Measurements from ENCODE around the gene RABL6. TPM values are rescaled to one million over a fixed set of nuclear protein-coding genes. Genes with fewer than 3 reads are reported as not detected.
A peak's percentile ranks its signal among the peaks of the same experiment; 100 is the strongest.

The RABL6 gene
- total RNA-seq, 1 experiment from 2014 or later, result 68.9 TPM

- TF ChIP-seq CTCF (IDR thresholded peaks at IDR 0.05; ENCODE audit: unreplicated experiment), result no peak
- intact Hi-C loops (cut with micrococcal nuclease; ENCODE audit: unreplicated experiment), result no loop called here
- no TSS peak for BruUV-seq (replicated peaks)
- no peaks in the 10 kb centered on the region for H3K4me1 Mint-ChIP-seq (ENCODE audit: low read depth, unreplicated experiment)
- no peak overlapping the region for H3K4me3 Mint-ChIP-seq (ENCODE audit: low read depth, unreplicated experiment)
- no peak overlapping the region for H3K27ac Mint-ChIP-seq (ENCODE audit: unreplicated experiment)
- no peaks in the 10 kb centered on the region for H3K27me3 Mint-ChIP-seq (ENCODE audit: unreplicated experiment)
- DNase-seq, result no peak
- CTCF ChIA-PET, result no interaction called here
- H3K9me3 Mint-ChIP-seq (ENCODE audit: low read depth, unreplicated experiment), result no peaks in the 10 kb centered on the region
- peaks cover 28% of the 10 kb centered on the region for H3K36me3 Mint-ChIP-seq (ENCODE audit: insufficient read depth, unreplicated experiment)
These were observed 47.8 kb downstream of the RABL6 start for GRCh38 chr9:136855461-136856078.

DNA sequence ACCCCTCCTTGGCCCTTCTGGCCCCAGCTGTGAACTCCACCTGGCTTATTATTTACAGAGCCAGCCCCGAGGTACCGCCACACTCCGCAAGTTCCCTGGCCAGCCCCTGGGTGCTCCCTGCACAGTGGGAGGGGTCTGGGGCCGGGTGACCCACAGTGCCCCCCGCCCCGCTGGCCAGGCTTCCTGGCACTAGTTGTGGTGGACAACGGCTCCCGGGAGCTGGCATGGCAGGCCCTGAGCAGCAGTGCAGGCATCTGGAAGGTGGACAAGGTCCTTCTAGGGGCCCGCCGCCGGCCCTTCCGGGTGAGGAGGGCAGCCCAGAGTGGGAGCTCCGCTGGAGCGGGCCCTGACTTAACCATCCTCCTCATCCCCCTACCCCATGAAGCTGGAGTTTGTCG, 48.3 kb downstream of the RABL6 start:
- no peak for DNase-seq
- no peak overlapping the region for H3K4me3 Mint-ChIP-seq (ENCODE audit: low read depth, unreplicated experiment)
- intact Hi-C loops (cut with micrococcal nuclease; ENCODE audit: unreplicated experiment), result no loop called here
- peaks cover 23% of the 10 kb centered on the region for H3K36me3 Mint-ChIP-seq (ENCODE audit: insufficient read depth, unreplicated experiment)
- H3K27me3 Mint-ChIP-seq (ENCODE audit: unreplicated experiment), result no peaks in the 10 kb centered on the region
- H3K27ac Mint-ChIP-seq (ENCODE audit: unreplicated experiment), result no peak overlapping the region
- TF ChIP-seq CTCF (IDR thresholded peaks at IDR 0.05; ENCODE audit: unreplicated experiment), result no peak
- H3K9me3 Mint-ChIP-seq (ENCODE audit: low read depth, unreplicated experiment), result no peaks in the 10 kb centered on the region
- H3K4me1 Mint-ChIP-seq (ENCODE audit: low read depth, unreplicated experiment), result no peaks in the 10 kb centered on the region
- CTCF ChIA-PET, result no interaction called here
- no TSS peak for BruUV-seq (replicated peaks)

- no peak for DNase-seq
- no peaks in the 10 kb centered on the region for H3K4me1 Mint-ChIP-seq (ENCODE audit: low read depth, unreplicated experiment)
- intact Hi-C loops (cut with micrococcal nuclease; ENCODE audit: unreplicated experiment), result no loop called here
These were observed 48.9 kb downstream of the RABL6 start for GRCh38 chr9:136856541-136857141.

GRCh38 chr9:136857166-136857565, 49.4 kb downstream of the RABL6 start:
- no peak for DNase-seq
- Mint-ChIP-seq H3K9me3 (ENCODE audit: low read depth, unreplicated experiment) (no peaks in the 10 kb centered on the region), H3K27ac (ENCODE audit: unreplicated experiment) (no peak overlapping the region), H3K27me3 (ENCODE audit: unreplicated experiment) (no peaks in the 10 kb centered on the region), H3K4me3 (ENCODE audit: low read depth, unreplicated experiment) (no peak overlapping the region), H3K4me1 (ENCODE audit: low read depth, unreplicated experiment) (no peaks in the 10 kb centered on the region), H3K36me3 (ENCODE audit: insufficient read depth, unreplicated experiment) (peaks cover 19% of the 10 kb centered on the region)
- CTCF ChIA-PET, result no interaction called here
- no peak for TF ChIP-seq CTCF (IDR thresholded peaks at IDR 0.05; ENCODE audit: unreplicated experiment)
- no TSS peak for BruUV-seq (replicated peaks)
- intact Hi-C loops (cut with micrococcal nuclease; ENCODE audit: unreplicated experiment), result no loop called here

More at GRCh38 chr9:136856541-136857141, 48.9 kb downstream of the RABL6 start:
- peaks cover 18% of the 10 kb centered on the region for H3K36me3 Mint-ChIP-seq (ENCODE audit: insufficient read depth, unreplicated experiment)
- H3K4me3 Mint-ChIP-seq (ENCODE audit: low read depth, unreplicated experiment), result no peak overlapping the region
- BruUV-seq (replicated peaks), result no TSS peak
- H3K9me3 Mint-ChIP-seq (ENCODE audit: low read depth, unreplicated experiment), result no peaks in the 10 kb centered on the region
- TF ChIP-seq CTCF (IDR thresholded peaks at IDR 0.05; ENCODE audit: unreplicated experiment), result peak; percentile 21
- CTCF ChIA-PET, result no interaction called here
- H3K27me3 Mint-ChIP-seq (ENCODE audit: unreplicated experiment), result no peaks in the 10 kb centered on the region
- H3K27ac Mint-ChIP-seq (ENCODE audit: unreplicated experiment), result no peak overlapping the region
